Natural killer cell (primary cell): ENCODE measurements around the gene SIGLEC15. TPM values are rescaled to one million over a fixed set of nuclear protein-coding genes. Genes with fewer than 3 reads are reported as not detected.

Experiments
- ATAC-seq, 3 donors: fragments of 150-1000 bp in 2 of 3; fragments of 200-7000 bp in 1 of 3; cut with Tn5 transposase; 1 replicate in 1 of 3; 2 replicates in 2 of 3; pipeline ENCODE4 v1.10.0; 2021; ENCODE audit warnings: mild to moderate bottlenecking in 2 of 3, moderate library complexity in 2 of 3
- DNase-seq, 2 donors: peaks; one replicate each; pipeline versions ENCODE4 v3.0.0 to v3.0.0-alpha.2; 2013 to 2021; ENCODE audit warnings: mixed read lengths in 1 of 2
- H3K27ac ChIP-seq: one replicate; pipeline ENCODE4 v1.5.1; 2013; ENCODE audit warnings: mild to moderate bottlenecking, low read length
- H3K27me3 ChIP-seq: one replicate; pipeline ENCODE4 v1.6.1; 2013; ENCODE audit warnings: low read length; ENCODE audit not compliant: control insufficient read depth, insufficient read depth
- H3K36me3 ChIP-seq: one replicate; pipeline ENCODE4 v1.6.1; 2013; ENCODE audit warnings: low read length; ENCODE audit not compliant: control insufficient read depth, insufficient read depth
- H3K4me1 ChIP-seq: one replicate; pipeline ENCODE4 v1.6.1; 2013; ENCODE audit warnings: low read length; ENCODE audit not compliant: control insufficient read depth, insufficient read depth
- H3K4me3 ChIP-seq: one replicate; pipeline ENCODE4 v1.5.1; 2013; ENCODE audit warnings: low read length
- H3K9me3 ChIP-seq: one replicate; pipeline ENCODE4 v1.6.1; 2013; ENCODE audit warnings: low read length; ENCODE audit not compliant: control insufficient read depth, insufficient read depth
- H3K27ac Mint-ChIP-seq, 2 donors: one replicate each; pipeline ENCODE4 v1.8.0; 2022; ENCODE audit warnings: mild to moderate bottlenecking in 2 of 2, mixed read lengths in 2 of 2, moderate library complexity in 1 of 2
- H3K27me3 Mint-ChIP-seq, 2 donors: one replicate each; pipeline ENCODE4 v1.8.0; 2022; ENCODE audit warnings: low read depth in 2 of 2, mixed read lengths in 2 of 2
- H3K36me3 Mint-ChIP-seq: one replicate; pipeline ENCODE4 v1.8.0; 2022; ENCODE audit warnings: mixed read lengths
- H3K4me1 Mint-ChIP-seq, 2 donors: one replicate each; pipeline ENCODE4 v1.8.0; 2022; ENCODE audit warnings: mixed read lengths in 2 of 2
- H3K4me3 Mint-ChIP-seq: one replicate; pipeline ENCODE4 v1.8.0; 2022; ENCODE audit warnings: mild to moderate bottlenecking, moderate library complexity, mixed read lengths
- H3K9me3 Mint-ChIP-seq, 2 donors: one replicate each; pipeline ENCODE4 v1.8.0; 2022; ENCODE audit warnings: mixed read lengths in 2 of 2
- WGBS: methylation state at CpG from one replicate; pipeline ENCODE4 v1.1.7; 2013; ENCODE audit warnings: missing lambda C conversion rate; ENCODE audit not compliant: insufficient coverage; 5-methylcytosine and 5-hydroxymethylcytosine counted together
- intact Hi-C: fragments of 100-400 bp; cut with micrococcal nuclease; formaldehyde crosslinking; loops from one replicate; pipeline ENCODE4 v1.14.2; 2022
- total RNA-seq, 4 donors: library from RNA; stranded (reverse); fragments of 120-200 nt in 1 of 4; gene quantifications; one replicate each; pipeline versions ENCODE4 v1.2.3 to v1.2.4, GENCODE V29; 2013 to 2022
- TF ChIP-seq, protein P1 (sequence below): fragments of 200-600 bp; IDR thresholded peaks from one replicate; pipeline ENCODE4 v1.8.0; 2022; ENCODE audit warnings: antibody characterized with exemption

The SIGLEC15 gene
- total RNA-seq, 3 donors from 2014 or later (not counting 1 experiment from before 2014, with no cell fraction given), result not detected

DNA sequence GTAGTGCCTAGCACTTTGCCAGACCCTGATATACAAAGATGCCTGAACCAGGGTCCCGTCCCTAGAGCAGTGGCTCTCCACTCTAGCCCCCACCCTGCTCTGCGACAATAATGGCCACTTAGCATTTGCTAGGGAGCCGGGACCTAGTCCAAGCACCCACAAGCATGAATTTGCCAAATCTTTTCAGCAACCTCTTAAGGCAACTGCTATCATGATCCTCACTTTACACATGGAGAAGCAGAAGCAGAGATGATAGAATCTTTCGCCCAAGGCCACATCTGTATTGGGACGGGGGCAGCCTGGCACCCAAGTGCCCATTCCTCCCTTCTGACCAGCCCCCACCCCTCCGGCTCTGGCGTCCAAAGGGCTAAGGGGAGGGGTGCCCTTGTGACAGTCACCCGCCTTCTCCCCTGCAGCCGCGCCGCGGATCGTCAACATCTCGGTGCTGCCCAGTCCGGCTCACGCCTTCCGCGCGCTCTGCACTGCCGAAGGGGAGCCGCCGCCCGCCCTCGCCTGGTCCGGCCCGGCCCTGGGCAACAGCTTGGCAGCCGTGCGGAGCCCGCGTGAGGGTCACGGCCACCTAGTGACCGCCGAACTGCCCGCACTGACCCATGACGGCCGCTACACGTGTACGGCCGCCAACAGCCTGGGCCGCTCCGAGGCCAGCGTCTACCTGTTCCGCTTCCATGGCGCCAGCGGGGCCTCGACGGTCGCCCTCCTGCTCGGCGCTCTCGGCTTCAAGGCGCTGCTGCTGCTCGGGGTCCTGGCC lies 13.0 kb downstream of the SIGLEC15 start:
- Histone ChIP-seq H3K4me1 (peaks cover 11% of the 10 kb centered on the region), H3K36me3 (no peaks in the 10 kb centered on the region), H3K9me3 (no peaks in the 10 kb centered on the region), H3K4me3 (no peak overlapping the region), H3K27me3 (peaks cover 20% of the 10 kb centered on the region), H3K27ac (no peak overlapping the region)
- Mint-ChIP-seq H3K4me1 (peaks cover 17 to 23% of the 10 kb centered on the region in 2 donors), H3K36me3 (no peaks in the 10 kb centered on the region), H3K4me3 (peak overlapping the region; percentile 78), H3K27ac (no peak overlapping the region), H3K27me3 (peaks cover 19 to 31% of the 10 kb centered on the region in 2 donors), H3K9me3 (no peaks in the 10 kb centered on the region)
- TF ChIP-seq, protein P1, sequence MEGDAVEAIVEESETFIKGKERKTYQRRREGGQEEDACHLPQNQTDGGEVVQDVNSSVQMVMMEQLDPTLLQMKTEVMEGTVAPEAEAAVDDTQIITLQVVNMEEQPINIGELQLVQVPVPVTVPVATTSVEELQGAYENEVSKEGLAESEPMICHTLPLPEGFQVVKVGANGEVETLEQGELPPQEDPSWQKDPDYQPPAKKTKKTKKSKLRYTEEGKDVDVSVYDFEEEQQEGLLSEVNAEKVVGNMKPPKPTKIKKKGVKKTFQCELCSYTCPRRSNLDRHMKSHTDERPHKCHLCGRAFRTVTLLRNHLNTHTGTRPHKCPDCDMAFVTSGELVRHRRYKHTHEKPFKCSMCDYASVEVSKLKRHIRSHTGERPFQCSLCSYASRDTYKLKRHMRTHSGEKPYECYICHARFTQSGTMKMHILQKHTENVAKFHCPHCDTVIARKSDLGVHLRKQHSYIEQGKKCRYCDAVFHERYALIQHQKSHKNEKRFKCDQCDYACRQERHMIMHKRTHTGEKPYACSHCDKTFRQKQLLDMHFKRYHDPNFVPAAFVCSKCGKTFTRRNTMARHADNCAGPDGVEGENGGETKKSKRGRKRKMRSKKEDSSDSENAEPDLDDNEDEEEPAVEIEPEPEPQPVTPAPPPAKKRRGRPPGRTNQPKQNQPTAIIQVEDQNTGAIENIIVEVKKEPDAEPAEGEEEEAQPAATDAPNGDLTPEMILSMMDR, result no peak
- ATAC-seq (no peak), DNase-seq (no peak)
- intact Hi-C loops, result loop anchor here (1.0 to 2.0 kb wide), 3 partner anchors 116 to 173 kb away; no protein-coding TSS in a partner anchor
- 41% methylated on average over 53 of the region's 53 CpGs for WGBS

- Mint-ChIP-seq H3K36me3 (no peaks in the 10 kb centered on the region), H3K27me3 (peaks cover 17 to 31% of the 10 kb centered on the region in 2 donors), H3K9me3 (no peaks in the 10 kb centered on the region), H3K27ac (no peak overlapping the region), H3K4me3 (peak overlapping the region; percentile 76), H3K4me1 (peaks cover 18 to 25% of the 10 kb centered on the region in 2 donors)
- 60% methylated on average over 12 of the region's 13 CpGs for WGBS
- TF ChIP-seq, protein P1, result no peak
- ATAC-seq (peak; percentile 55 to 61 (median 60)), DNase-seq (peak in 1 of 2 donors; percentile 61)
- Histone ChIP-seq H3K4me3 (no peak overlapping the region), H3K36me3 (no peaks in the 10 kb centered on the region), H3K9me3 (no peaks in the 10 kb centered on the region), H3K4me1 (peaks cover 11% of the 10 kb centered on the region), H3K27me3 (peaks cover 20% of the 10 kb centered on the region), H3K27ac (no peak overlapping the region)
- intact Hi-C loops, result loop anchor here (1.0 to 2.0 kb wide), 3 partner anchors 117 to 174 kb away; no protein-coding TSS in a partner anchor
Measured at GRCh38 chr18:45839414-45840395, 14.2 kb downstream of the SIGLEC15 start.

- Histone ChIP-seq H3K27me3 (peaks cover 20% of the 10 kb centered on the region), H3K27ac (no peak overlapping the region), H3K4me3 (no peak overlapping the region), H3K4me1 (peaks cover 11% of the 10 kb centered on the region), H3K9me3 (no peaks in the 10 kb centered on the region), H3K36me3 (no peaks in the 10 kb centered on the region)
- peaks cover 21 to 25% of the 10 kb centered on the region in 2 donors for H3K4me1 Mint-ChIP-seq
- no peaks in the 10 kb centered on the region for H3K36me3 Mint-ChIP-seq
- H3K27me3 Mint-ChIP-seq, result peaks cover 5 to 20% of the 10 kb centered on the region in 2 donors
- ATAC-seq (no peak), DNase-seq (no peak)
- intact Hi-C loops, result no loop called here
- H3K27ac Mint-ChIP-seq, result no peak overlapping the region
- H3K4me3 Mint-ChIP-seq, result no peak overlapping the region
- 83% methylated on average over 17 of the region's 17 CpGs for WGBS
- TF ChIP-seq, protein P1, result no peak
- no peaks in the 10 kb centered on the region for H3K9me3 Mint-ChIP-seq
Measured at GRCh38 chr18:45841060-45841764, 15.7 kb downstream of the SIGLEC15 start.
